Esophagus mucosa (tissue), 1 donor: ENCODE measurements around the gene FGA. TPM values are rescaled to one million over a fixed set of nuclear protein-coding genes. Genes with fewer than 3 reads are reported as not detected.
A peak's percentile ranks its signal among the peaks of the same experiment; 100 is the strongest.

Experiments used
- ATAC-seq: fragments of 200-7000 bp; cut with Tn5 transposase; one replicate; pipeline ENCODE4 v1.9.1; 2020
- total RNA-seq: library from RNA; stranded (reverse); gene quantifications from one replicate; pipeline ENCODE4 v1.2.4, GENCODE V29; 2023
- donor health status: DM: yes; HTN: yes; CAD: no.

Gene FGA
- total RNA-seq = 0.64 TPM

DNA sequence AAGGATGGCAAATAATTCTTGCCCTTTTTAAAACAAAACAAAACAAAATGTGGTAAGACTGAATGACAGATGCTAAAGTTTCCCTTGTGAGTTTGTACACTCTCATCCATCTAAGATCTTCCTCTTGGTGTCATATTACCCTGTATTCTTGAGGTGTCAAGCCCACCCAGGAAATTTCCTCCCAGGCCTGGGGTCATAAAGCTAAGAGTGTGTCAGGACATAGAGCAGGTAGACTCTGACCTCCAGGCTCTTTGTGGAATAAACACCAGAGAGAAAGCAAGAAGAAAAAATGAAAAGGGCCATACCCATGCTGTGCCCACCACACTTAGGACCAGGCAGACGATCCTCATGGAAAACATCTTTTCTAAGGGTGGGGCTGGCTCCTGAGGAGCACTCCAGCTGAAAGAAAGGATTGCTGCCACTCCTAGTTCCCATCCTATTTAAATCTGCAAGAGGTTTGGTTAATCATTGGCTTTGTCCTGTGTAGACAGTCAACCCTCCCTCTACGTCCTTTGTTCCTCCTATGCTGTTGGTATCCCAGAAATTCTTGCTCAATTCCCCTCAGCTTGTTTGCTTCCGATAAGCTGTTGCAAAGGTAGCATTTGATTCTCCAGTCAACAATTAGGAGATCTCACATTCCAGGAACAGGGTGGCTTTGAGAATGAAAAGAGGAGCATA is at the start of gene FGA:
FGA (minus strand) TSS at position 414 of the 678 bp plus-strand sequence; CDS start at position 359, 55 bp downstream.
- ATAC-seq = no peak

DNA sequence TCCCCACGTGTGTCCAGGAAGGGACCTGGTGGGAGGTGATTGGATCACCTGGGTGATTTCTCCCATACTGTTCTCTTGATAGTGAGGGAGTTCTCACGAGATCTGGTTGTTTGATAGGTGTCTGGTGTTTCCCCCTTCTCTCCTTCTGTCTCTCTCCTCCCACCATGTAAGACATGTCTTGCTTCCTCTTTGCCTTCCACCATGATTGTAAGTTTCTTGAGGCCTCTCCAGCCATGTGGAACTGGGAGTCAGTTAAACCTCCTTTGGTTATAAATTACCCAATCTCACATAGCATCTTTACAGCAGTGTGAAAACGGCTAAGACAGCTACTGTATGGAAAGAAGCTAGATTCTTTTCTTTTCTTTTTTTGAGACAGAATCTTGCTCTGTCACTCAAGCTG is 43.5 kb upstream of the FGA start:
- ATAC-seq = no peak

DNA sequence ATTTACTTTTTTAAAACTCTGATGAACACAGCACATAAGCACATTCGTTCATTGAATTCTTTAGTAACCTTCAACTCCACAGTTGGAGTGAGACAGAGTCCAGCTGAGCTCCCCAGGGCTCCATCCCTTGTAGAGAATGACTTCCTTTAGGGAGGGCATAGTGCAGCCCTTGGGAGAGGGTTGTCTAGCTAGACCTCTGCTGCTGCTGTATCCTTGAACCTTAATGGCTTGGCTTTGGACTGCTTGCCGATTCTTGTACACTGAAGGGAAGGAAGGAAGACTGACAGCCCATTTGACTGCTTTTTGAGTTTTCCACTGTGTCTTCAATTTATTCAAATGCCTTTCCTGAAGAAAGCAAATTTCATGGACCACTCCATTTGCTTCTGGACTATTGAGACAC is 41.3 kb upstream of the FGA start:
- no peak for ATAC-seq

DNA sequence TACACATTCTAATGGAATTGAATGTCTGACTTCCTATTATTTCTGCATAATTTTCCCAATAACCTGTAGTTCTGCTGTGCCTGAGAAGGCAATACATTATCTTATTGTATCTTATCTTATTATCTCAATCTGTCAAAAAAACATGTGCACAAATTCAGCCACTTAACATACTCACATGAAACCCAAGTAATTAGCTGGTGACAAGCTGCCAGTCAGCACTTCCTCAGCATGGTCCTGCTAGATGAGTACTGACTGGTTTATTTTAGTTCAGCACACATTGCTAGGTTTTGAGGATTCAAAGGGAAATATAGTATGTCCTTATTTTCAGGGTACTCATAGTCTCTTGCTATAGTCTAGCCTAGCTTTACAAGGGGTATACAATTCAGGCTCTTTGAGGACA is 39.8 kb upstream of the FGA start:
- ATAC-seq = no peak

DNA sequence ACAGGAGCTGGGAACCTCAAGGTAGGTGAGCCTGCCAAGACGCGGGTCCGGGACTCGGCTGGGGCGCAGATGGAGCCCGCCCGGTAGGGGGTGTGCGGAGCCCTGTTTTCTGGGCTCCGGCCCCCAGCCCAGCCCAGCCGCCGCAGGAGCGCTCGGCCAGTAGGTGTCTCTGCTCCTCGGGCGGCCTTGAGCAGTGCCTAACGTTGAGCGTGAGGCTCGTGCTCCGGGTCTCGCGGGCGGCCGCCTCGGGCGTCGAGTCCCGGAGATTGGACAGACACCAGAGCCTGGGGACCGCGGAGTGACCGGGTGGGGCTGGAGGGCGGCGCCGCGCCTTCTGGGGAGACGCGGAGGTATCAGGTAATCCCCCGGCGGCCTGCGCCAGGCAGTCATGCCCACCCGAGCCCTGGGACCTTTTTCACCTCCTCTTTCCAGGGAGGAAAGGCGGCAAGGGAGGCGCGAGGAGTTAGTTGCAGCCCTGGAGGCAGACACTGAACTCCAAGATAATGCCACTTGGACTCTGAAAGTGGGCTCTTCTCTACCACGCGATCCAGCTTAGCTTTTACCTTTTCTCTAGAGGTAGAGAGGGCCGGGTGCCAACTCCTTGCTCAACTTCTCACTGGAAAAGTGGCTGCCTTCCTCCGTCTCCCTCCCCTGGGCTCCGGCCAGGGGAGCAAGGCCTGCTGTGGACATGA is 36.4 kb upstream of the FGA start:
- peak; percentile 81 for ATAC-seq

DNA sequence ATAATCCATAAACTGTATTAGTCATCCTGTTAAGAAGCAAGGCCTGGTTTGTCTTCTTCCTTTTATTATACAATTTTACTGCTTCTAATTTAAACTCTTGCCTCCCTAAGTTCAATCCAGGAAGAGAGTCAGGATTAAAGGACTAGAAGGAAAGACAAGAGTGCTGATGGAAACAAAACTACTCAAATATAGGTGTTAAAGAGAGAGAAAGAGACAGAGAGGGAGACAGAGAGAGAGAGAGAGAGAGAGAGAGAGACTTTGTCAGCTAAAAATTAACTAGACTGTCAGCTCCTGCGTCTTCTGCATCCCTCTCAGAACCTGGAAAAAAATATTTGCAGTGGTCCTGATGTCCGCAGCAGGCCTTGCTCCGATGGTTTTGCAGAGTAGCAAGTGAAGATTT is 35.4 kb upstream of the FGA start:
- no peak for ATAC-seq

DNA sequence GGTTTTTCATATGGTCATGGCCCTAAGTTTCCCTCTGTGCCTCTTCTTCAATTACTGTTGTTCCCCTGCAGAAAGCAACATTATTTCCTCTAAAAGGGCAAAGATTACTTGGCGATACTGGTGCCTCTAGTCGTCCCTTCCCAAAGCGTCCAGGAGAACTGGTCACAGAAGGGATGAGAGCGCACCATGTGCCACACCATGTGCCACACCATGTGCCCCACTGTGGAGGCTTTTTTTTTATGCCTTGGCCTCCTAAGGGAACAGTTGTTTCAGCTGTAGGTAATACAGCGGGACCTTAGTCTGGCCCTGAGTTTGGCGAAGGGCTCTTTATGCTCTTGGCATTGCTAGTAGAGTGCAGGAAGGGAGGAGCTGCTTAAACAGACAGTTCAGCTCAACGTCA is 33.5 kb upstream of the FGA start:
- no peak for ATAC-seq

DNA sequence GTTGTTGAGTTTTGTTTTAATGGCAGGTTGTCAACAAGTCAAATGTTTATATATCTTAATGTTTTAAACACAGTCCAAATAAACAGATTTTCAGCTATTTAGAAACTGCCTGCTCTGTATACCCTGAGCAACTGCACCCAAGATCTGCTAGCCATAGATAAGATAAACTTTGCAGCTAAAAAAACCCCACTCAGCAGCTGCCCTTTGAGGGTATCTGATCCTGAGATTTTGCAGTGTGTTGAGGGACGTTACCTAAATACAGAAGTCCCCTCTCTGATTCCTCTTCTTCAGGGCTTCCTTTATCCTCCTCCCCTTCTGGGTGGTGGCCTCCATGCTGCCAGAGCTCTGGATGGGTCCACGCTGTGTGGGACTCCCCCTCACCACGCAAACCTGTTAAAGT is 32.9 kb upstream of the FGA start:
- ATAC-seq = no peak

DNA sequence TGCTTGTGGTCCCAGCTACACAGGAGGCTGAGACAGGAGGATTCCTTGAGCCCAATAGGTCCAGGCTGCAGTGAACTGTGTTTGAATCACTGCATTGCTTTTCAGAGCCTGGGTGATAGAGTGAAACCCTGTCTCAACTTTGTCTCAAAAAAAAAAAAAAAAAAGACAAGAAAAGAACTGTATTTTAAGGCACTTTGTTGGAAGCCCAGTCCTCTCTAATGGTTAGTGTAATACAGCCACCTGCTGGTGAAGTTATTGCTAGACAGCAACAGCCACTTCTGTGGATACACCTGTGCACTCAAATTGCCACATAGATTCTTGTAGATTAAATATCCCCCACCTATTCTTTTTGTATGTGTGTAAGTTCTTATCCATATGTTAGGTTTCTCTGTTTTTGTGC is 32.1 kb upstream of the FGA start:
- ATAC-seq = peak; percentile 60

DNA sequence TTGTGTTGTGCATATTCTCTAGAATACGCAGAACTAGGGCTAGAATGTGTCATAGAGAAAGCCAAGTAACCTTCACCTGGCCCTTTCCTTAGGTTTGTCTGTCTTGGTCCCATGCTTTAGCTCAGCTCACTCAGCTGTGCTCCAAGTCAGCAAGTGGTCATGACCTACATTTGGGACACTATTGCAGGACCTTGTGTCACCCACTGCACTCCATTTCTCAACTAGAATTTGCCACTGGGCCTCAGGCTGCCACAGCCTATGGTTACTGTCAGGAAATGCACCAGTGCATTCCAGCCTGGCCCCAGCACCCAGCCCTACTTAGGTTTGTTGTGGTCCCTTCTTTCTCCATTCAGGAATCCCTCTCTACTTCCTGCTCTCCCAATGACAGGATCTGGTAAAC is 29.6 kb upstream of the FGA start:
- no peak for ATAC-seq

DNA sequence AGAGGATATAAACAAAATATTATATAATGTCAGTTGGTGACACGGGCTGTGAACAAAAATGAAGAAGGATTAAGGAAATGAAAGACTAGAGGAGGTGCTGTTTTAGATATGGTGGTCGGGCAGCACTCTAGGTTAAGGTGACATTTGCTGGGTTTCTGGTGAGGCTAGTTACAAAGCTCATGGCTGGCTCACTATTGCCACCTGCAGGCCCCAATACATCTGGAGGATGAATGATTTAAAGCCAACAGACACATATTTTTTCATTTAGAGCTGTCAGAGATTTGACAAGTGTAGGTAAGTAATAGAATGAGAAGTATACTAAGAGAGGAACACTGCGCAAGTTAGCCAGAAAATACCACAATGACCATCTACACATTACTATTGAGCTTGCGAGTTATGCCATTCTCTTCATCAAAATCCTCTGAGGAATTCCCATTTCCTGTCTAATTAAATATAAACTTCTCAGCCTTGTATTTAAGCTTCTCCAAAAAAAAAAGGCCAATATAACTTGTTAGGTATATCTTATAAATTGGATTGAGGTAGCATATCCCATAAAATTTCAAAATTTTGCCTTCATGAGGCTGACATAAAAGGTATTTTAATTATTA is 28.3 kb upstream of the FGA start:
- peak; percentile 54 for ATAC-seq

DNA sequence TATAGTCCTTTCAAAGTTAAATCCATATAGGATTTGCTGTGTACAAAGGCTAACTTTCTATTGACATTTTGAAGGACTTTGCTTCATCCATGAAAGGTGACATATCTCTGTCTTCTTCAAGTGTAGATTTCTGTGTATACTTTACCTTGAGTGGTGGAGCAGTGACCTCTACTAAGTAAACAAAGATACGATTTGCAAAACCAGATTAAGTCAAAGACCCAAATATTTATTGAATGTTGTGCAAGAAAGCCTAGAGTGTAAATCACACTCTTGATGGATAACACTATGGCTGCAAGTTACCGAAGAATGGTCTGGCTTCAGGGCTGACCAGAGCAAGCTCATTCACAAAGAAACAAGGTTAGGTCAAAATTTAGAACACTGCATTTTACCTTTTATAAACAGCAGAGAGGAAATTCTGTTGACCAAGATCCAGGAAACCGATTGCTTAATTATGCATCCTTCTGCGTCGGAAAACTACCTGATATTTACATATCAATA is 27.3 kb upstream of the FGA start:
- ATAC-seq = no peak

DNA sequence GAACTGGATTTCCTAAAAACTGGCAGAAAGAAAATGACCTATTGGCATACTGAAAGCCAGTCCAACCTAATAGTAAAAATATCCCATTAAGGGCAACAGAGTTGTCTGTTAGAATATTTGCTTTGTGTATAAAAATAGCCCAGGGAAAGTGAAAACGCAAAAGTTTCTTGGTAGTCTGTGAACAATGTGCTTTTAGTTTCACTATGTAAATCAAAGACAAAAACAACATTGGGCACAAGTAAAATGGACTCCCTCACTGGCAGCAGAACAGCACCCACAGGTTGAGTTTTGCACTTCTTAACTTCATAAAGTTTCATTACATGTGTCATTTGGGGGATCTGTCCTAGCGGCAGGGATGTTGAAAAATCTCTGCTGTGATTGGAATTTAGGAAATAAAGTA is 26.2 kb upstream of the FGA start:
- no peak for ATAC-seq

DNA sequence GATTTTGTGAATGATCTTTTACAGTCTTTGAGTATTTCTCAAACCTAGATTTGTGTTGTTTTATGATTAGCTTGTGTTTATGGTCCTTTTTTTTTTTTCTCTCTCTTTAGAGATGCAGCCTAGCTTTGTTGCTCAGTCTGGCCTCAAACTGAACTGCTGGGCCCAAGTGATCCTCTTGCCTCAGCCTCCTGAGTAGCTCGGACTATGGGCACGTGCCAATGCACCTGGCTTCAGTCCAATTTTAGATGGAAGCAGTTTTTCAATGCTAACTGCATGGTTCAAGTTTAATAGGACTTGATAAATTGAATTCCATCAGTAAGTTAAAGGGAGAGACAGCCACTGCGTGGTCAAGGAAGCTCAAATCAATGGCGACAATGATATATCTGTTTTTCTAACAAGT is 25.7 kb upstream of the FGA start:
- no peak for ATAC-seq

DNA sequence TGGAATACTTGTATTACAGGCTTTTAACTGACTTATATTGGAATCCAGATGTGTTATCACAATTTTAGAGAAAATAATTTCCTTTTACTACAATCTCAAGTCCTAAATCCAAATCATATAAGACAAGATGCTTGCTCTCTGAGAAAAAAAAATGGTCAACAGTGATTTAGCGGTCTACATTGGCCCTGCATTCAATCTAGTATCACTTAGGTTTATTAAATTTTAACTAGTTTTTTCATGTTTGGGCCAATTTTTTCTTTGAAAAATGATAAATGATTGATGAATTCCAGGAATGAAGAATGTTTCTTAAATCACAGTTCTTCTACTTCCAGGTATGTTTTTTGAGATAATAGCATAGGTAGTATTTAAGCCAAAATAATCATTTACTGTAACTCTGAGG is 24.7 kb upstream of the FGA start:
- ATAC-seq = no peak

DNA sequence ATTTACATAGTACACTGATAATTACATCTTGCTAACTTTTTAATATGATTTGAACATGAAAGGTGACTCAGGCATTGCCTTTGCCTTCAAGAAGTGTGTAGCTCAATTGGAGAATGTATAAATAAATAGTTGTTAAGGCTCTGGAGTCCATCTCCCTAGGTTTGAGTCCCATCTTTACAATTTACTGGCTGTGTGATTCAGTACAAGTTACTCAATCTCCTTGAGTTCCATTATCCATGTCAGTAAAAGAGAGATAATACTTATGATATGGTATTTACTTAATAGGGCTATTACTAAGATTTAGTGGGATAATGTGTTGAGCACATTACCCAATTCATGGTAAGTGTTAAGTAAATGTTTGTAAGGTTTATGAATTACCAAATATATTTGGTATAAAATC is 23.8 kb upstream of the FGA start:
- ATAC-seq = no peak

DNA sequence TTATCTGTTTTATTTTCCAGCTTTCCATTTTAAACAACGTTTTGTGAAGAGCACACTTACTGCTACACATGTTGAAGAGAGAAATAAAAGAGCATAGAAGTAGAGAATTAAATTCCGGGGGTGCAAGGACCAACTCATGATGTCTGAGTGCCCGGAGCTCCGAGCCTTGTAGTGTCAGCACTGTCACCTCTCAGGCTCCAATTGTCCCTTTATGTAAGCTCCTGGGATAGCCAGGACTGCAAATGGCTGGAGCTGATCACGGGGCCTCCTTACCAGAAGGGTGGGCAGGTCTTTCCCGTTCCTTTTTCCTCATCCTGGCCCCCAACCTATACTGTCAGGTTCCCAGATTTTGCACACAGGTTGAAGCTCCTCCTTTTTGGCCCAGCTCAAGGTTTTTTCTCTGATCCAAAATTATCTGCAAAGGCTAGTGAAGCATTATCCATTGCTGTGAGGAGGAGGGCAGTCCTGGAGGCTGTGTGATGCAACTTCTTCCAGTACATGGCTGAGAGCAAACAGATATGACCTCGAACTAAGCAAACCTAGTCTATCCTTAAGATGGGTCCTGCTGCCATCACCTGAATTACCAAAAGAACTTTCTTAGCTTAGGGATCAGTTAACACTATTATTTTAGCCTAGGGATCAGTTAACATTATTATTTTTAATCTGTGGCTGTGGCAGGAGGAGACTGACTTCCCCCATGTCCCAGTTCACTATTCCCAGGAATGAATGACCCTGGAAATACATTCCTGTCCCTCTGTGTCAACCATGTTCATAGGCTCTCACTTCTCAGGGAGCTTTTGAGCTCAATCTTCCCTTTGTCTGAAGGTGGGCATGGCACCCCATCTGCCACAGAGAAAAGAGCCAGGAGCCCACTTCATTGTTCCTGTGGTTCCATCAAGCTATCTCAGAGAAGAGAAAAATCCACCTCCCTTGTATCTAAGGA is 22.2 kb upstream of the FGA start, which contains the start of gene FGG:
FGG (minus strand) TSS at position 185 of the 943 bp plus-strand sequence; CDS start at position 138, 47 bp downstream.
- no peak for ATAC-seq

DNA sequence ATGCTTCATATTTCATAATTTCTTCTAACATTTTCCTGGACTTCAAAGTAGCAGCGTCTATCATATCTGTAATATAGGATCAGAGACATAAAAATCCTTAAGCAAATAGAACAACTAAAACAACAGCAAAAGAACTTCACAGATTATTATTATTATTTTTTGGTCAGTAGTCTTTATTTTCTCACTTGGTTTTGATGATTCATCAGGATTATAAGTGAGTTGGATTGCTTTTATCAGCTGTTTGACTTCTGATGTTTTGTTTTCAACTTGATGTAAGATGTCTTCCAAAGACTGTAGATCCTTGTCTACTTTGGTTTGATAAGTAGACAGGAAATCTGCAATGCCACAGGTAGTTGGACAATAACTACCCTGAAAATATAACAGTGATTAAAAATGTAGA is 21.3 kb upstream of the FGA start:
- ATAC-seq = no peak

DNA sequence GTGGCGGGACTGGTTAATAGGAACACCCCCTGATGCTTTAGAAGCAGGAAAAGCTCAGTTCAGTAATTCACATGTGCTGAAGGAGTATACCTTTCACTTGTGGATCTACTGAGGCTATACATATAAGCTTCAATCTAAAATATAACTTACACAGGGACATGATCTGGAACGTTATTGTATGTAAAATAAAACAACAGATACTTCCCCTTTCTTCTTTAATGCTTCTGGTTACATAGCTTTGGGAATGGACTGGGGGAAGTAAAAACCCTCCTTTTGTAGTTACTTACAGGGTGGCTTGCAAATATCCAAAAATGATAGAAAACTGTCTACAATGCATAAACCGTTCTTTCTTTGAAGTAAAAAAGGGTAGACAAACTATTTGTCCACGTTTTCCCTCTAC is 20.0 kb upstream of the FGA start:
- no peak for ATAC-seq

DNA sequence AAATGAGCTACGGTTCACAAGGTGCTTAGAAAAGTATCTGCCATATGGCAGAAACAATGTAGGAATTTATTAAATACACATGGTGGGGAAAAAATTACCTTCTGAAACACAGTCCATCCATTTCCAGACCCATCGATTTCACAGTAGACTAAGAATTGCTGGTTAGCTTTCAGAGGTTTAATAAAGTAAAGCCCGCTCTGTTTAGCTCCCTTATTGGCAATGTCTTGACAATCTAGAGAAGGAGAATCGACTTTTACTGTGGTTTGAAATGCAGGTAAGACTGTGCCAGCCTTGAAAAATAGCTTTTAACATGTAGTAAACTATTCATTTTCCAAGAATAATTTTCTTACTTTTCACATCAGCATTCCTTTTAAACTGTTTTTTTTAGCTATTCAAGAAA is 19.0 kb upstream of the FGA start:
- no peak for ATAC-seq

DNA sequence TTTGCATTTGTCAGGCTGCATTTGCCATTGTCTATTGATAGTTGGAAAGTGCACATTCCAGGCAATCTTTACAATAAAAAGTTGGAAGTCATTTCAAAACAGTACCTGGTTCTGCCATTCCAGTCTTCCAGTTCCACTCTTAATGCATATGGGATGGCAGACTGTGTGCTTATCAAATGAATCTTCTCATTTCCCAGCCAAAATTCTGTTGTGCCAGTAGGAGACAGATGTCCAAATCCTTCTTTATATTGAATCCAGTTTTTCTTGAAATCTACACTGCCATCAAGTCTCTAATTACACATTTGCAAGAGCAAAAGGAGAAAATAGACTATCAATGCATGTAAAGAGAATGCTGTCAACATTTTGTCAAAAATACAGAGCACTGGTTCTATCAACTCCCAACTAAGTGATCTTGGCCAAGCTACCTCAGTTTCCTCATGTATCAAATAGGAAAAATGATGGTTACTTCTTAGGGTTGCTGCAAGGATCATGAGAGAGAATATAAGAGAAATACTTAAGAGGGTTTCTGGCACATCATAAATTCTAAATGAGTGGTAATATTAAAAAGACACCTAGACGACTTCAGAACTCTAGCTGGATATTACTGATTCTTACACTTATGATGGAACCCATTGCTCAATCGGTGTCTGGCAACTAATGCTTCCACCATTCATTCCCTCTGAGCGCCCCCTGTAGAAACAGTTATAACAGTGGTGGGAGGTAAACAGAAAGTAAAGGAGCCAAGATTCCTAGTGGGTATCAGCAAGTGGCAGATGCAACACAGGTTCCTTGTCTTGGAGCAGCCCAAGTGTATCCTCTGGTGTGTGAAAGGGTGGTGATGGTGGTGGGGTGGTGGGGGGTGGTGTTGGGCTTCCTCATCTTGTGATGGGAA is 18.1 kb upstream of the FGA start:
- ATAC-seq = no peak
